K562 treated with DMSO at 1 percent for 24 hours (cell line): ENCODE results near the gene VWA2. TPM values are rescaled to one million over a fixed set of nuclear protein-coding genes. Genes with fewer than 3 reads are reported as not detected.

Experiments used
- total RNA-seq: library from RNA; unstranded; fragments of 300-600 nt; gene quantifications from 2 replicates; pipeline ENCODE4 v1.2.3, GENCODE V29; 2022; ENCODE audit warnings: low read depth; ENCODE audit not compliant: insufficient read depth

Gene VWA2, protein sequence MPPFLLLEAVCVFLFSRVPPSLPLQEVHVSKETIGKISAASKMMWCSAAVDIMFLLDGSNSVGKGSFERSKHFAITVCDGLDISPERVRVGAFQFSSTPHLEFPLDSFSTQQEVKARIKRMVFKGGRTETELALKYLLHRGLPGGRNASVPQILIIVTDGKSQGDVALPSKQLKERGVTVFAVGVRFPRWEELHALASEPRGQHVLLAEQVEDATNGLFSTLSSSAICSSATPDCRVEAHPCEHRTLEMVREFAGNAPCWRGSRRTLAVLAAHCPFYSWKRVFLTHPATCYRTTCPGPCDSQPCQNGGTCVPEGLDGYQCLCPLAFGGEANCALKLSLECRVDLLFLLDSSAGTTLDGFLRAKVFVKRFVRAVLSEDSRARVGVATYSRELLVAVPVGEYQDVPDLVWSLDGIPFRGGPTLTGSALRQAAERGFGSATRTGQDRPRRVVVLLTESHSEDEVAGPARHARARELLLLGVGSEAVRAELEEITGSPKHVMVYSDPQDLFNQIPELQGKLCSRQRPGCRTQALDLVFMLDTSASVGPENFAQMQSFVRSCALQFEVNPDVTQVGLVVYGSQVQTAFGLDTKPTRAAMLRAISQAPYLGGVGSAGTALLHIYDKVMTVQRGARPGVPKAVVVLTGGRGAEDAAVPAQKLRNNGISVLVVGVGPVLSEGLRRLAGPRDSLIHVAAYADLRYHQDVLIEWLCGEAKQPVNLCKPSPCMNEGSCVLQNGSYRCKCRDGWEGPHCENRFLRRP
- not detected in 2 replicates for total RNA-seq

GRCh38 chr10:114239117-114239993 lies at the start of gene VWA2:
TSS of gene VWA2 (plus strand) at chr10:114239254. CDS start at chr10:114248714, 9,460 bp downstream.

Other genes with a start within 250 kb of the VWA2 start
- 0.12 TPM in 1 of 2 replicates, not detected in the other for gene ADRB1, start 195.4 kb upstream of the VWA2 start, total RNA-seq
- 2.5 and 3.1 TPM in 2 replicates for gene CCDC186, start 65.1 kb upstream of the VWA2 start, total RNA-seq
- not detected in 2 replicates for gene TDRD1, start 59.9 kb upstream of the VWA2 start, total RNA-seq
- gene AFAP1L2, start 165.2 kb downstream of the VWA2 start, total RNA-seq: not detected in 2 replicates